Sigmoid colon (tissue), 4 donors: ENCODE data around the gene HS3ST6.

Experiments
- POLR2AphosphoS5 ChIP-seq, 4 donors: sonication (generic); formaldehyde crosslinking; IDR thresholded peaks; one replicate each; pipeline ENCODE4 v1.6.1; 2017; ENCODE audit warnings: antibody characterized with exemption in 4 of 4
- TF ChIP-seq, protein P1 (sequence below), 4 experiments: fragments of 450-650 bp in 3 of 4; fragments of 200-600 bp in 1 of 4; IDR thresholded peaks; one replicate each; pipeline ENCODE4 v1.5.1; 2016 to 2019; ENCODE audit warnings: antibody characterized with exemption in 4 of 4, mild to moderate bottlenecking in 3 of 4, moderate library complexity in 2 of 4

DNA sequence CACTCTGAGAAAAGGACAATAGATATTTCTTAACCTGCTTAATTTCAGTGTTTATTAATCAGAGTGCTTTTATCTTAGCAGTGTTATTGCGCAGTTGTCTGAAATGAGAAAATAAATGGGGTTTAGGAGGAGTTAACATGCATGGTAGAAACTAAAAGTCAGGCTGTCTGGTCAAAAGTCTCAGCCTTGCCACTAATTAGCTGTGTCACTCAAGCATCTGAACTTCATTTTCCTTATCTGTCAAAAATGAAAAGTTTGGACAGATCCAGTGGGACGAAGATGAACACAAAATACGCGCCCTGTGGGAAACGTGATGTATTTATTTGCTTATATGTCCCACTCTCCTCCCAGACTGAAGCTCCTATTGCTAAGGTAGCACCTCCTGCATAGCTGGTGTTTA, 40.0 kb downstream of the HS3ST6 start:
- TF ChIP-seq POLR2AphosphoS5 (IDR thresholded peaks at IDR 0.05) = no peak
- TF ChIP-seq, protein P1, sequence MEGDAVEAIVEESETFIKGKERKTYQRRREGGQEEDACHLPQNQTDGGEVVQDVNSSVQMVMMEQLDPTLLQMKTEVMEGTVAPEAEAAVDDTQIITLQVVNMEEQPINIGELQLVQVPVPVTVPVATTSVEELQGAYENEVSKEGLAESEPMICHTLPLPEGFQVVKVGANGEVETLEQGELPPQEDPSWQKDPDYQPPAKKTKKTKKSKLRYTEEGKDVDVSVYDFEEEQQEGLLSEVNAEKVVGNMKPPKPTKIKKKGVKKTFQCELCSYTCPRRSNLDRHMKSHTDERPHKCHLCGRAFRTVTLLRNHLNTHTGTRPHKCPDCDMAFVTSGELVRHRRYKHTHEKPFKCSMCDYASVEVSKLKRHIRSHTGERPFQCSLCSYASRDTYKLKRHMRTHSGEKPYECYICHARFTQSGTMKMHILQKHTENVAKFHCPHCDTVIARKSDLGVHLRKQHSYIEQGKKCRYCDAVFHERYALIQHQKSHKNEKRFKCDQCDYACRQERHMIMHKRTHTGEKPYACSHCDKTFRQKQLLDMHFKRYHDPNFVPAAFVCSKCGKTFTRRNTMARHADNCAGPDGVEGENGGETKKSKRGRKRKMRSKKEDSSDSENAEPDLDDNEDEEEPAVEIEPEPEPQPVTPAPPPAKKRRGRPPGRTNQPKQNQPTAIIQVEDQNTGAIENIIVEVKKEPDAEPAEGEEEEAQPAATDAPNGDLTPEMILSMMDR (IDR thresholded peaks at IDR 0.05) = no peak
